Measurements from ENCODE around the gene LOC101059915.

The LOC101059915 gene

DNA sequence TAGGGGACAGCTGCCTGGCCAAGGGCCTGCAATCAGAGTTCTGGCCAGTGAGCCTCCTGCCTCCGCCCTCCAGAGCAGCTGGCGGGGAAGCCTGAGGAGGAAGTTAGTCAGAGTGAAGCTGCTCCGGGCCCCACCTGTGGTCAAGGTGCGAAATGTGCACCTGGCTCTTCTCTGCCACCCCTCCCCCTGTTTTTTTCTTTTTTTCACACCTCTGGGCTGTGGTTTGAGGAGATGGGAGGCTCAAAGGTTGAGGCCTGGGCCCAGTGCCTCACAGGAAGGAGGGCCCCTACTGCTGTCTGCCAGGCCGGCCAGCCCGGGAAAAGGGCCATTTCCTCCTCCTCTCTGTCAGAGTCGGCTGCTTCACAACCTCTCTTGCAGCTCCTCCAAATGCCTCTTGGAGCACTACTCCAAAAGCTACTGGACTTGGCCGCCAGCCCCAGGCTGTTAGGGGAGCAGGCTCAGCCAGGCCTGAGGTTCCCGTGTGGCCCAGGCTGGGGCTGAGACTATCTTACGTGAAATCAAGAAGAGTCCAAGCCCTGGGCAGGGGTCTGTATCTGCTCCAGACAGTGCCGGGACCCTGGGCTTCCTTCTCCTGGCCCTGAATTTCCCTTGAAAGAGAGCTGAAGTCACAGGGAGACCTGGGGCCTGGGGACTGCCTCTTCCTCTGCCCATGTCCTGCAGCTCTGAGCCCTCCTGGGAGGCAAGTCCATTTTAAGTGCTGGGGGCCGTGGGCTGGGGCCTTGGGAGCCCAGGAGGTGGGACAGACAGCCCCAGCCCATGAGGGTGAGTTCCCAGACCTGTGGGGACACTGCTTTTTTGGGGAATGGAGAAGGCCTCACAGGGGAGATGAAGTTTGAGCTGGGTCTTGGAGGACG is 44.5 kb upstream of the LOC101059915 start:
- Histone ChIP-seq H3K27me3 (no peaks in the 10 kb centered on the region), H3K36me3 (no peaks in the 10 kb centered on the region), H3K4me1 (peaks cover 0 to 41% (median 14%) of the 10 kb centered on the region in 9 donors), H3K9me3 (no peaks in the 10 kb centered on the region), H3K27ac (peak overlapping the region; percentile 48 to 85 (median 73)), H3K4me3 (no peak overlapping the region)
- TF ChIP-seq, protein P1, sequence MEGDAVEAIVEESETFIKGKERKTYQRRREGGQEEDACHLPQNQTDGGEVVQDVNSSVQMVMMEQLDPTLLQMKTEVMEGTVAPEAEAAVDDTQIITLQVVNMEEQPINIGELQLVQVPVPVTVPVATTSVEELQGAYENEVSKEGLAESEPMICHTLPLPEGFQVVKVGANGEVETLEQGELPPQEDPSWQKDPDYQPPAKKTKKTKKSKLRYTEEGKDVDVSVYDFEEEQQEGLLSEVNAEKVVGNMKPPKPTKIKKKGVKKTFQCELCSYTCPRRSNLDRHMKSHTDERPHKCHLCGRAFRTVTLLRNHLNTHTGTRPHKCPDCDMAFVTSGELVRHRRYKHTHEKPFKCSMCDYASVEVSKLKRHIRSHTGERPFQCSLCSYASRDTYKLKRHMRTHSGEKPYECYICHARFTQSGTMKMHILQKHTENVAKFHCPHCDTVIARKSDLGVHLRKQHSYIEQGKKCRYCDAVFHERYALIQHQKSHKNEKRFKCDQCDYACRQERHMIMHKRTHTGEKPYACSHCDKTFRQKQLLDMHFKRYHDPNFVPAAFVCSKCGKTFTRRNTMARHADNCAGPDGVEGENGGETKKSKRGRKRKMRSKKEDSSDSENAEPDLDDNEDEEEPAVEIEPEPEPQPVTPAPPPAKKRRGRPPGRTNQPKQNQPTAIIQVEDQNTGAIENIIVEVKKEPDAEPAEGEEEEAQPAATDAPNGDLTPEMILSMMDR (IDR thresholded peaks at IDR 0.05) = peak in 2 of 9 donors; percentile 19 to 47
- WGBS, 2 donors = 20 to 26% methylated on average over 11 to 13 of the region's 13 CpGs
- peak; percentile 75 to 78 for DNase-seq
- ATAC-seq = peak; percentile 85 to 94 (median 88)
- intact Hi-C loops (cut with DNase I) = no loop called here

- Histone ChIP-seq H3K9me3 (no peaks in the 10 kb centered on the region), H3K4me3 (no peak overlapping the region), H3K4me1 (peaks cover 0 to 35% (median 14%) of the 10 kb centered on the region in 9 donors), H3K36me3 (no peaks in the 10 kb centered on the region), H3K27ac (peak overlapping the region in 4 of 10 donors; percentile 73 to 85 (median 78)), H3K27me3 (no peaks in the 10 kb centered on the region)
- 87 to 97% methylated on average over 3 of the region's 3 CpGs for WGBS, 2 donors
- intact Hi-C loops (cut with DNase I) = no loop called here
- DNase-seq = no peak
- no peak for ATAC-seq
- TF ChIP-seq, protein P1 (IDR thresholded peaks at IDR 0.05) = no peak
Measured at GRCh38 chrX:71623714-71624113, 43.6 kb upstream of the LOC101059915 start.

DNA sequence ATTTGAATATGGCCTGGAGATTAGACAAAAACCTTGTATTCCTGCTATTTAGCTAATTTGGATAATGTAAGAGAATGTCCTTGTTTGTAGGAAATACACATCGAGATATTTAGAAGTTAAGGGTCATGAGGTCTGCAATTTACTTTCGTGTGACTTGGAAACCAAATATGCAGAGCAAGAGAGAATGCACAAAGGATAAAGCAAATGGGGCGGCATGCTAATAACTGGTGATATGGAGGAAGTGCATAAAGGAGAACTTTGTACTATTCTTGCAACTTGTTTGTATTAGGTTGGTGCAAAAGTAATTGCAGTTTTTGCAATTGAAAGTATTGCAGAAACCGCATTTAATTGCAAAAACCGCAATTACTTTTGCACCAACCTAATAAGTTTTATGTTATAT is 41.9 kb upstream of the LOC101059915 start:
- DNase-seq (no peak), ATAC-seq (no peak)
- WGBS, 2 donors = 93 to 95% methylated on average over 5 of the region's 5 CpGs
- intact Hi-C loops (cut with DNase I) = no loop called here
- H3K4me1 ChIP-seq = peaks cover 0 to 28% (median 14%) of the 10 kb centered on the region in 9 donors
- no peaks in the 10 kb centered on the region for H3K27me3 ChIP-seq
- no peaks in the 10 kb centered on the region for H3K9me3 ChIP-seq
- no peaks in the 10 kb centered on the region for H3K36me3 ChIP-seq
- TF ChIP-seq, protein P1 (IDR thresholded peaks at IDR 0.05) = no peak
- H3K4me3 ChIP-seq = no peak overlapping the region
- no peak overlapping the region for H3K27ac ChIP-seq

DNA sequence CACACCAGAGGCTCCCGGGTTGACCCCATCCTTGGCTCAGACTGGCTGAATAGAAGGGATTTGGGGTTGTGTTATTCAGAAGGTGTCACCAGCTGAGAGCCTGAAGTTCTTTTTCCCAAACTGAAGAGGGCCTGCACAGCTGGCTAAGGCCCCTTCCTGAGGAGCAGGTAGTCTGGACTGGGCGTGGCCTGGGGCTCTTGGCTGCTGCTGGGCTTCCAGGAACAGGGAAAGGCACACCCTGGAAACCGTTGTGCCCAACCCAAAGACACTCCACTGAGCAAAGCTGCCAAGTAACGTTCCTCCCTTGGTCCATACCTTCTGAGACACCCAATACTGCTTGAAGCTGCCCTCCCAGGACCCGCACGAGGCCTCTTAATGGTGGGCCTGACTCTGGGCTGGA is 40.8 kb upstream of the LOC101059915 start:
- intact Hi-C loops (cut with DNase I) = no loop called here
- no peak overlapping the region for H3K4me3 ChIP-seq
- WGBS, 2 donors = 71 to 85% methylated on average over 6 of the region's 6 CpGs
- no peaks in the 10 kb centered on the region for H3K36me3 ChIP-seq
- no peak overlapping the region for H3K27ac ChIP-seq
- H3K27me3 ChIP-seq = peaks cover 0 to 4% (median 0%) of the 10 kb centered on the region in 7 donors
- TF ChIP-seq, protein P1 (IDR thresholded peaks at IDR 0.05) = no peak
- DNase-seq (no peak), ATAC-seq (no peak)
- no peaks in the 10 kb centered on the region for H3K9me3 ChIP-seq
- peaks cover 0 to 28% (median 14%) of the 10 kb centered on the region in 9 donors for H3K4me1 ChIP-seq

Measured in heart right ventricle (tissue), 16 donors.